ENCODE measurements around the gene FSD1.
"Not testable (repeated sequence)": the region's sequence is repeated elsewhere in the genome, so short reads cannot be mapped to it uniquely, and the experiment has no call there.

The FSD1 gene

GRCh38 chr19:4304538-4305256 is at the start of gene FSD1:
Gene FSD1, plus strand, starts transcription at chr19:4304598. Its CDS starts 149 bp downstream, at chr19:4304747.
- no peak for FAIRE-seq

GRCh38 chr19:4256563-4256962 is 47.8 kb upstream of the FSD1 start:
- FAIRE-seq = no peak

- FAIRE-seq = no peak
Measured at GRCh38 chr19:4257025-4257424, 47.4 kb upstream of the FSD1 start.

- FAIRE-seq = no peak
Measured at GRCh38 chr19:4258181-4258580, 46.2 kb upstream of the FSD1 start.

- no peak for FAIRE-seq
Measured at GRCh38 chr19:4260613-4261191, 43.7 kb upstream of the FSD1 start.

- no peak for FAIRE-seq
Measured at GRCh38 chr19:4264812-4265211, 39.6 kb upstream of the FSD1 start.

GRCh38 chr19:4266253-4267000 is 38.0 kb upstream of the FSD1 start:
- no peak for FAIRE-seq

- FAIRE-seq = peak; percentile 37
Measured at GRCh38 chr19:4267101-4267900, 37.1 kb upstream of the FSD1 start.

GRCh38 chr19:4267901-4268815 is 36.2 kb upstream of the FSD1 start:
- no peak for FAIRE-seq

GRCh38 chr19:4268816-4269430 is 35.5 kb upstream of the FSD1 start:
- FAIRE-seq = no peak

GRCh38 chr19:4272894-4273293 is 31.5 kb upstream of the FSD1 start:
- no peak for FAIRE-seq

GRCh38 chr19:4274321-4274686 is 30.1 kb upstream of the FSD1 start:
- FAIRE-seq = not testable (repeated sequence)

GRCh38 chr19:4277191-4277696 is 27.2 kb upstream of the FSD1 start:
- FAIRE-seq = no peak

GRCh38 chr19:4278010-4278409 is 26.4 kb upstream of the FSD1 start:
- no peak for FAIRE-seq

- FAIRE-seq = no peak
Measured at GRCh38 chr19:4278419-4279266, 25.8 kb upstream of the FSD1 start, which contains the start of gene SHD. Gene SHD, plus strand, starts transcription at chr19:4279266. Its CDS starts 798 bp downstream, at chr19:4280064.

- FAIRE-seq = no peak
Measured at GRCh38 chr19:4279267-4279529, 25.2 kb upstream of the FSD1 start.

GRCh38 chr19:4279530-4280422 is 24.6 kb upstream of the FSD1 start:
- no peak for FAIRE-seq

- FAIRE-seq = no peak
Measured at GRCh38 chr19:4284176-4284958, 20.0 kb upstream of the FSD1 start.

- FAIRE-seq = no peak
Measured at GRCh38 chr19:4284974-4285373, 19.4 kb upstream of the FSD1 start.

Data from G401.6 (cell line).